Gastrocnemius medialis (tissue), 4 donors: ENCODE results near the gene ENOX1. TPM values are rescaled to one million over a fixed set of nuclear protein-coding genes. Genes with fewer than 3 reads are reported as not detected.

Experiments
- ATAC-seq, 2 donors: fragments of 150-250 bp; one replicate each; pipeline ENCODE4 v1.9.1; 2016
- DNase-seq, 2 donors: peaks; one replicate each; pipeline ENCODE4 v3.0.0-alpha.2; 2019
- H3K27ac ChIP-seq, 4 donors: fragments of 200-600 bp; sonication (generic); 1 replicate in 1 of 4; 2 replicates in 3 of 4; pipeline ENCODE4 v1.5.1; 2016 to 2018; ENCODE audit warnings: mild to moderate bottlenecking in 2 of 4, moderate library complexity in 1 of 4
- H3K27me3 ChIP-seq, 3 donors: fragments of 200-600 bp; sonication (generic) in 2 of 3; 1 replicate in 1 of 3; 2 replicates in 2 of 3; pipeline versions ENCODE4 v1.5.1 to v1.6.0; 2016 to 2019; ENCODE audit warnings: mild to moderate bottlenecking in 1 of 3, moderate library complexity in 1 of 3
- H3K36me3 ChIP-seq, 2 donors: fragments of 200-600 bp; sonication (generic) in 1 of 2; one replicate each; pipeline ENCODE4 v1.5.1; 2017 to 2018
- H3K4me1 ChIP-seq, 2 donors: fragments of 200-600 bp; sonication (generic) in 1 of 2; one replicate each; pipeline ENCODE4 v1.5.1; 2016 to 2017; ENCODE audit warnings: mild to moderate bottlenecking in 2 of 2
- H3K4me3 ChIP-seq, 4 donors: fragments of 200-600 bp; sonication (generic) in 3 of 4; 1 replicate in 1 of 4; 2 replicates in 3 of 4; pipeline ENCODE4 v1.5.1; 2016 to 2019; ENCODE audit warnings: mild to moderate bottlenecking in 2 of 4
- H3K9me3 ChIP-seq, 3 donors: fragments of 200-600 bp; sonication (generic) in 2 of 3; 1 replicate in 1 of 3; 2 replicates in 2 of 3; pipeline ENCODE4 v1.5.1; 2016 to 2019
- CTCF ChIP-seq, 5 experiments: fragments of 450-650 bp in 3 of 5; fragments of 200-600 bp in 2 of 5; sonication (generic) in 2 of 5; IDR thresholded peaks in 4 of 5; conservative IDR thresholded peaks in 1 of 5; 1 replicate in 4 of 5; 2 replicates in 1 of 5; pipeline ENCODE4 v1.5.1; 2016 to 2019; ENCODE audit warnings: antibody characterized with exemption in 5 of 5, mild to moderate bottlenecking in 3 of 5, moderate library complexity in 3 of 5
- POLR2A ChIP-seq, 2 donors: fragments of 450-650 bp; IDR thresholded peaks; one replicate each; pipeline ENCODE4 v1.6.1; 2017; ENCODE audit warnings: antibody characterized with exemption in 2 of 2, mild to moderate bottlenecking in 2 of 2, moderate library complexity in 2 of 2
- in situ Hi-C, 4 donors: fragments of 200-750 bp; cut with MboI; loops; one replicate each; pipeline versions ENCODE4 v1.15.0 to v1.8.0; 2017; ENCODE audit warnings: low sequenced_read_pairs in 4 of 4
- intact Hi-C: fragments of 100-400 bp; cut with DNase I; formaldehyde crosslinking; loops from one replicate; pipeline ENCODE4 v1.15.1; 2023; ENCODE audit warnings: low total_unique reads
- total RNA-seq, 4 donors: library from RNA; depleted of rRNA; stranded (reverse); fragments of >200 nt; gene quantifications; one replicate each; pipeline versions ENCODE4 v1.1.0 to v1.2.3, GENCODE V29; 2016

Gene ENOX1
- total RNA-seq, 4 donors from 2014 or later, result 0.46 to 3.5 (median 1.8) TPM

- intact Hi-C loops, result no loop called here
- no peaks in the 10 kb centered on the region for H3K4me1 ChIP-seq
- no peak for TF ChIP-seq POLR2A (IDR thresholded peaks at IDR 0.05)
- no peak for TF ChIP-seq CTCF (IDR thresholded peaks at IDR 0.05 in 4 of 5, conservative IDR thresholded peaks at IDR 0.05 in 1 of 5)
- in situ Hi-C loops, result no loop called here
- no peaks in the 10 kb centered on the region for H3K27me3 ChIP-seq
- no peak overlapping the region for H3K4me3 ChIP-seq
- H3K27ac ChIP-seq, result no peak overlapping the region
- H3K9me3 ChIP-seq, result no peaks in the 10 kb centered on the region
- no peaks in the 10 kb centered on the region for H3K36me3 ChIP-seq
- ATAC-seq, result no peak
- DNase-seq, result no peak
Measured at GRCh38 chr13:43653980-43654379, 132.8 kb downstream of the ENOX1 start.

GRCh38 chr13:43653395-43653794 is 133.4 kb downstream of the ENOX1 start:
- Histone ChIP-seq H3K9me3 (no peaks in the 10 kb centered on the region), H3K4me1 (no peaks in the 10 kb centered on the region)
- in situ Hi-C loops, result no loop called here

GRCh38 chr13:43652760-43653159 is 134.0 kb downstream of the ENOX1 start:
- in situ Hi-C loops, result no loop called here

More at GRCh38 chr13:43653395-43653794, 133.4 kb downstream of the ENOX1 start:
- ATAC-seq (no peak), DNase-seq (no peak)
- TF ChIP-seq CTCF (IDR thresholded peaks at IDR 0.05 in 4 of 5, conservative IDR thresholded peaks at IDR 0.05 in 1 of 5) (no peak), POLR2A (IDR thresholded peaks at IDR 0.05) (no peak)
- Histone ChIP-seq H3K27me3 (no peaks in the 10 kb centered on the region), H3K36me3 (no peaks in the 10 kb centered on the region), H3K27ac (no peak overlapping the region), H3K4me3 (no peak overlapping the region)
- intact Hi-C loops, result no loop called here

GRCh38 chr13:43650882-43651281 is 135.9 kb downstream of the ENOX1 start:
- Histone ChIP-seq H3K27ac (no peak overlapping the region), H3K4me3 (no peak overlapping the region), H3K9me3 (no peaks in the 10 kb centered on the region), H3K36me3 (no peaks in the 10 kb centered on the region), H3K27me3 (no peaks in the 10 kb centered on the region), H3K4me1 (no peaks in the 10 kb centered on the region)
- in situ Hi-C loops, result no loop called here
- TF ChIP-seq POLR2A (IDR thresholded peaks at IDR 0.05), result no peak
- TF ChIP-seq CTCF (IDR thresholded peaks at IDR 0.05 in 4 of 5, conservative IDR thresholded peaks at IDR 0.05 in 1 of 5), result no peak
- ATAC-seq (no peak), DNase-seq (no peak)
- intact Hi-C loops, result no loop called here

More at GRCh38 chr13:43652760-43653159, 134.0 kb downstream of the ENOX1 start:
- TF ChIP-seq POLR2A (IDR thresholded peaks at IDR 0.05) (no peak), CTCF (IDR thresholded peaks at IDR 0.05 in 4 of 5, conservative IDR thresholded peaks at IDR 0.05 in 1 of 5) (no peak)
- Histone ChIP-seq H3K4me3 (no peak overlapping the region), H3K27ac (no peak overlapping the region), H3K27me3 (no peaks in the 10 kb centered on the region), H3K9me3 (no peaks in the 10 kb centered on the region), H3K4me1 (no peaks in the 10 kb centered on the region), H3K36me3 (no peaks in the 10 kb centered on the region)
- intact Hi-C loops, result no loop called here
- no peak for DNase-seq
- no peak for ATAC-seq

GRCh38 chr13:43648733-43649132 is 138.0 kb downstream of the ENOX1 start:
- ATAC-seq, result no peak

More at GRCh38 chr13:43648733-43649132, 138.0 kb downstream of the ENOX1 start:
- Histone ChIP-seq H3K36me3 (no peaks in the 10 kb centered on the region), H3K4me1 (no peaks in the 10 kb centered on the region), H3K4me3 (no peak overlapping the region), H3K9me3 (no peaks in the 10 kb centered on the region), H3K27ac (no peak overlapping the region), H3K27me3 (no peaks in the 10 kb centered on the region)
- no peak for TF ChIP-seq CTCF (IDR thresholded peaks at IDR 0.05 in 4 of 5, conservative IDR thresholded peaks at IDR 0.05 in 1 of 5)
- TF ChIP-seq POLR2A (IDR thresholded peaks at IDR 0.05), result no peak
- no peak for DNase-seq
- in situ Hi-C loops, result no loop called here
- intact Hi-C loops, result no loop called here
